Activated B cell treated with CpG ODN at 0.5 μM for 24 hours (primary cell): ENCODE data around the gene KAT6B. TPM values are rescaled to one million over a fixed set of nuclear protein-coding genes. Genes with fewer than 3 reads are reported as not detected.

Source experiments
- ATAC-seq: fragments of 200-7000 bp; cut with Tn5 transposase; one replicate; pipeline ENCODE4 v1.10.0; 2021; ENCODE audit warnings: low read depth, mild to moderate bottlenecking, moderate library complexity
- CTCF ChIA-PET: fragments of 350-600 bp; sonication (Branson Sonifier 250); formaldehyde crosslinking; loops from one replicate; lab custom pipeline; 2021; ENCODE audit warnings: antibody characterized with exemption; lab: Charles Lee
- POLR2A ChIA-PET: fragments of 350-600 bp; sonication (Branson Sonifier 250); formaldehyde crosslinking; loops from one replicate; lab custom pipeline; 2021; ENCODE audit warnings: antibody characterized with exemption; lab: Charles Lee
- DNase-seq: peaks from one replicate; pipeline ENCODE4 v3.0.0; 2022
- H3K27ac Mint-ChIP-seq: one replicate; pipeline ENCODE4 v1.8.0; 2020; ENCODE audit warnings: mixed read lengths
- H3K27me3 Mint-ChIP-seq: one replicate; pipeline ENCODE4 v1.8.0; 2021; ENCODE audit warnings: mixed read lengths
- H3K36me3 Mint-ChIP-seq: one replicate; pipeline ENCODE4 v1.8.0; 2021; ENCODE audit warnings: low read depth, mixed read lengths
- H3K4me1 Mint-ChIP-seq: one replicate; pipeline ENCODE4 v1.8.0; 2021; ENCODE audit warnings: mixed read lengths
- H3K4me3 Mint-ChIP-seq: one replicate; pipeline ENCODE4 v1.8.0; 2020; ENCODE audit warnings: mild to moderate bottlenecking, mixed read lengths
- H3K9me3 Mint-ChIP-seq: one replicate; pipeline ENCODE4 v1.8.0; 2020; ENCODE audit warnings: mixed read lengths
- CTCF ChIP-seq: fragments of 200-600 bp; IDR thresholded peaks from one replicate; pipeline ENCODE4 v1.8.0; 2022; ENCODE audit warnings: antibody characterized with exemption, mild to moderate bottlenecking
- intact Hi-C: fragments of 100-400 bp; cut with micrococcal nuclease; formaldehyde crosslinking; loops from one replicate; pipeline ENCODE4 v1.15.1; 2024
- total RNA-seq: library from RNA; stranded (reverse); gene quantifications from 2 replicates; pipeline ENCODE4 v1.2.3, GENCODE V29; 2022

The KAT6B gene
- total RNA-seq, 1 donor from 2014 or later, result 45.2 TPM

GRCh38 chr10:75018686-75019307 lies 192.4 kb downstream of the KAT6B start:
- H3K4me1 Mint-ChIP-seq, result peaks cover 18% of the 10 kb centered on the region
- H3K36me3 Mint-ChIP-seq, result peaks cover 47% of the 10 kb centered on the region
- ChIA-PET POLR2A (interaction anchor here (0.7 kb wide), 2 partner anchors 13 to 154 kb away, joined by 4 to 7 read pairs; no protein-coding TSS in a partner anchor), CTCF (interaction anchor here (1.7 to 4.6 kb wide), 4 partner anchors 280 to 752 kb away, joined by 6 to 39 read pairs (median 16); no protein-coding TSS in a partner anchor)
- no peaks in the 10 kb centered on the region for H3K9me3 Mint-ChIP-seq
- H3K27ac Mint-ChIP-seq, result no peak overlapping the region
- H3K27me3 Mint-ChIP-seq, result no peaks in the 10 kb centered on the region
- intact Hi-C loops, result loop anchor here (1.0 to 5.0 kb wide), 4 partner anchors 219 to 340 kb away; partner anchors contain the start of gene COMTD1
- no peak for TF ChIP-seq CTCF
- no peak overlapping the region for H3K4me3 Mint-ChIP-seq
- no peak for ATAC-seq
- DNase-seq, result no peak

- Mint-ChIP-seq H3K9me3 (no peaks in the 10 kb centered on the region), H3K4me1 (peaks cover 13% of the 10 kb centered on the region), H3K27ac (no peak overlapping the region), H3K27me3 (no peaks in the 10 kb centered on the region), H3K36me3 (peaks cover 47% of the 10 kb centered on the region), H3K4me3 (no peak overlapping the region)
- no peak for DNase-seq
- TF ChIP-seq CTCF, result no peak
- intact Hi-C loops, result loop anchor here (1.0 to 5.0 kb wide), 4 partner anchors 218 to 341 kb away; partner anchors contain the start of gene COMTD1
- CTCF ChIA-PET, result interaction anchor here (0.7 to 4.6 kb wide), 14 partner anchors 16 to 776 kb away, joined by 3 to 39 read pairs (median 6); no protein-coding TSS in a partner anchor
- POLR2A ChIA-PET, result interaction anchor here (0.7 kb wide), 3 partner anchors 13 to 211 kb away, joined by 4 to 8 read pairs (median 7); no protein-coding TSS in a partner anchor
- ATAC-seq, result peak; percentile 41
Measured at GRCh38 chr10:75019370-75019769, 193.0 kb downstream of the KAT6B start.

- H3K27ac Mint-ChIP-seq, result no peak overlapping the region
- H3K4me3 Mint-ChIP-seq, result no peak overlapping the region
- ATAC-seq (no peak), DNase-seq (no peak)
- peaks cover 55% of the 10 kb centered on the region for H3K36me3 Mint-ChIP-seq
- H3K27me3 Mint-ChIP-seq, result no peaks in the 10 kb centered on the region
- ChIA-PET CTCF (interaction anchor here (0.7 to 4.6 kb wide), 17 partner anchors 17 to 777 kb away, joined by 3 to 39 read pairs (median 5); a partner anchor contains a TSS), POLR2A (interaction anchor here (0.6 to 0.7 kb wide), 3 partner anchors 142 to 210 kb away, joined by 4 to 9 read pairs (median 8); no protein-coding TSS in a partner anchor)
- TF ChIP-seq CTCF, result no peak
- H3K9me3 Mint-ChIP-seq, result no peaks in the 10 kb centered on the region
- H3K4me1 Mint-ChIP-seq, result peaks cover 7% of the 10 kb centered on the region
- intact Hi-C loops, result no loop called here
Measured at GRCh38 chr10:75020168-75020567, 193.8 kb downstream of the KAT6B start.

GRCh38 chr10:75021379-75022249 lies 195.2 kb downstream of the KAT6B start:
- DNase-seq (no peak), ATAC-seq (no peak)
- ChIA-PET CTCF (interaction anchor here (0.6 to 4.6 kb wide), 15 partner anchors 8 to 777 kb away, joined by 3 to 39 read pairs (median 3); no protein-coding TSS in a partner anchor), POLR2A (interaction anchor here (0.5 kb wide), 1 partner anchor 196 kb away, joined by 4 read pairs; no protein-coding TSS in a partner anchor)
- intact Hi-C loops, result loop anchor here (1.0 to 2.0 kb wide), 4 partner anchors 79 to 755 kb away; no protein-coding TSS in a partner anchor
- Mint-ChIP-seq H3K4me1 (peaks cover 7% of the 10 kb centered on the region), H3K4me3 (no peak overlapping the region), H3K27ac (no peak overlapping the region), H3K36me3 (peaks cover 62% of the 10 kb centered on the region), H3K9me3 (no peaks in the 10 kb centered on the region), H3K27me3 (no peaks in the 10 kb centered on the region)
- no peak for TF ChIP-seq CTCF
